ENCODE results near the gene PPP1R37.

DNA sequence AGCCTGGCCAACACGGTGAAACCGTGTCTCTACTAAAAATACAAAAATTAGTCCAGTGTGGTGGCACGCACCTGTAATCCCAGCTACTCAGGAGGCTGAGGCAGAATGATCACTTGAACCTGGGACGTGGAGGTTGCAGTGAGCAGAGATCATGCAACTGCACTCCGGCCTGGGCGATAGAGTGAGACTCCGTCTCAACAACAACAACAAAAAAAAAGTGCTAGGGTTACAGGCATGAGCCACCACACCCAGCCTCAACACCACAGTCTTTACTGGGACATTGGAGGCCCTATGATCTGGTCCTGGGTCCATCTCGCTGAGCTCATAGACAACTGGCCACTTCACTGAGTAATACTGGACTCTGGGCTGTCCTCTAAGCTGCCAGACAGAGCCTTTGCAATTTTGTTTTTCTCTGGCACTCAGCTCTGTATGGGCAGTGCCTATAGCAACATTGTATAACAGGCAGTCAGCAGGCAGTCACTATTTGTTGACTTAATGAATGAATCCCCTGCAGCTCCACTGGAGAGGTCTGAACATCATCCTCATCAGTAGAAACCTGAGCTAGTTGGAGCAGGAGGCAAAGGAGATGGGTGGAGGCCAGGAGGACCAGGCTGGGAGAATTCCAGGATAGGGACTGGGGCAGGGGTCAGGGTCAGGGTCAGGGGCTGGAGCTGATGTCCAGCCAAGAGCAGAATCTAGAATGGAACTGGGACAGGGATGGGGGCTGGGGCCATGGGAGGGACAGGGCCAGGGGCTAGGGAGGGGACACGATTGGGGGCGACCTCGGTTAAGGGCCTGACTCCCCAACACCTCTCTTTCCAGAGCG lies 93.7 kb downstream of the PPP1R37 start:
- TF ChIP-seq, protein P1, sequence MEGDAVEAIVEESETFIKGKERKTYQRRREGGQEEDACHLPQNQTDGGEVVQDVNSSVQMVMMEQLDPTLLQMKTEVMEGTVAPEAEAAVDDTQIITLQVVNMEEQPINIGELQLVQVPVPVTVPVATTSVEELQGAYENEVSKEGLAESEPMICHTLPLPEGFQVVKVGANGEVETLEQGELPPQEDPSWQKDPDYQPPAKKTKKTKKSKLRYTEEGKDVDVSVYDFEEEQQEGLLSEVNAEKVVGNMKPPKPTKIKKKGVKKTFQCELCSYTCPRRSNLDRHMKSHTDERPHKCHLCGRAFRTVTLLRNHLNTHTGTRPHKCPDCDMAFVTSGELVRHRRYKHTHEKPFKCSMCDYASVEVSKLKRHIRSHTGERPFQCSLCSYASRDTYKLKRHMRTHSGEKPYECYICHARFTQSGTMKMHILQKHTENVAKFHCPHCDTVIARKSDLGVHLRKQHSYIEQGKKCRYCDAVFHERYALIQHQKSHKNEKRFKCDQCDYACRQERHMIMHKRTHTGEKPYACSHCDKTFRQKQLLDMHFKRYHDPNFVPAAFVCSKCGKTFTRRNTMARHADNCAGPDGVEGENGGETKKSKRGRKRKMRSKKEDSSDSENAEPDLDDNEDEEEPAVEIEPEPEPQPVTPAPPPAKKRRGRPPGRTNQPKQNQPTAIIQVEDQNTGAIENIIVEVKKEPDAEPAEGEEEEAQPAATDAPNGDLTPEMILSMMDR (IDR thresholded peaks at IDR 0.05; ENCODE audit: low read depth, low read length, missing input control) = no peak
- no peak for TF ChIP-seq JUND (IDR thresholded peaks at IDR 0.05)
- no peak for TF ChIP-seq SP1 (IDR thresholded peaks at IDR 0.05)
- no peak for TF ChIP-seq TAF1 (conservative IDR thresholded peaks at IDR 0.05)
- TF ChIP-seq EGR1 (IDR thresholded peaks at IDR 0.05; ENCODE audit: low read depth in 2 of 2) = no peak
- TF ChIP-seq, protein P2, sequence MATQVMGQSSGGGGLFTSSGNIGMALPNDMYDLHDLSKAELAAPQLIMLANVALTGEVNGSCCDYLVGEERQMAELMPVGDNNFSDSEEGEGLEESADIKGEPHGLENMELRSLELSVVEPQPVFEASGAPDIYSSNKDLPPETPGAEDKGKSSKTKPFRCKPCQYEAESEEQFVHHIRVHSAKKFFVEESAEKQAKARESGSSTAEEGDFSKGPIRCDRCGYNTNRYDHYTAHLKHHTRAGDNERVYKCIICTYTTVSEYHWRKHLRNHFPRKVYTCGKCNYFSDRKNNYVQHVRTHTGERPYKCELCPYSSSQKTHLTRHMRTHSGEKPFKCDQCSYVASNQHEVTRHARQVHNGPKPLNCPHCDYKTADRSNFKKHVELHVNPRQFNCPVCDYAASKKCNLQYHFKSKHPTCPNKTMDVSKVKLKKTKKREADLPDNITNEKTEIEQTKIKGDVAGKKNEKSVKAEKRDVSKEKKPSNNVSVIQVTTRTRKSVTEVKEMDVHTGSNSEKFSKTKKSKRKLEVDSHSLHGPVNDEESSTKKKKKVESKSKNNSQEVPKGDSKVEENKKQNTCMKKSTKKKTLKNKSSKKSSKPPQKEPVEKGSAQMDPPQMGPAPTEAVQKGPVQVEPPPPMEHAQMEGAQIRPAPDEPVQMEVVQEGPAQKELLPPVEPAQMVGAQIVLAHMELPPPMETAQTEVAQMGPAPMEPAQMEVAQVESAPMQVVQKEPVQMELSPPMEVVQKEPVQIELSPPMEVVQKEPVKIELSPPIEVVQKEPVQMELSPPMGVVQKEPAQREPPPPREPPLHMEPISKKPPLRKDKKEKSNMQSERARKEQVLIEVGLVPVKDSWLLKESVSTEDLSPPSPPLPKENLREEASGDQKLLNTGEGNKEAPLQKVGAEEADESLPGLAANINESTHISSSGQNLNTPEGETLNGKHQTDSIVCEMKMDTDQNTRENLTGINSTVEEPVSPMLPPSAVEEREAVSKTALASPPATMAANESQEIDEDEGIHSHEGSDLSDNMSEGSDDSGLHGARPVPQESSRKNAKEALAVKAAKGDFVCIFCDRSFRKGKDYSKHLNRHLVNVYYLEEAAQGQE (IDR thresholded peaks at IDR 0.05) = no peak
- no peak for TF ChIP-seq GABPA (IDR thresholded peaks at IDR 0.05 in 1 of 2, conservative IDR thresholded peaks at IDR 0.05 in 1 of 2)
- TF ChIP-seq RXRA (IDR thresholded peaks at IDR 0.05) = no peak
- TF ChIP-seq, protein P3, sequence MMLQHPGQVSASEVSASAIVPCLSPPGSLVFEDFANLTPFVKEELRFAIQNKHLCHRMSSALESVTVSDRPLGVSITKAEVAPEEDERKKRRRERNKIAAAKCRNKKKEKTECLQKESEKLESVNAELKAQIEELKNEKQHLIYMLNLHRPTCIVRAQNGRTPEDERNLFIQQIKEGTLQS (IDR thresholded peaks at IDR 0.05) = no peak
- TF ChIP-seq, protein P4, sequence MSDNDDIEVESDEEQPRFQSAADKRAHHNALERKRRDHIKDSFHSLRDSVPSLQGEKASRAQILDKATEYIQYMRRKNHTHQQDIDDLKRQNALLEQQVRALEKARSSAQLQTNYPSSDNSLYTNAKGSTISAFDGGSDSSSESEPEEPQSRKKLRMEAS (IDR thresholded peaks at IDR 0.05) = no peak
